Measurements from ENCODE around the gene GLYATL2.

DNA sequence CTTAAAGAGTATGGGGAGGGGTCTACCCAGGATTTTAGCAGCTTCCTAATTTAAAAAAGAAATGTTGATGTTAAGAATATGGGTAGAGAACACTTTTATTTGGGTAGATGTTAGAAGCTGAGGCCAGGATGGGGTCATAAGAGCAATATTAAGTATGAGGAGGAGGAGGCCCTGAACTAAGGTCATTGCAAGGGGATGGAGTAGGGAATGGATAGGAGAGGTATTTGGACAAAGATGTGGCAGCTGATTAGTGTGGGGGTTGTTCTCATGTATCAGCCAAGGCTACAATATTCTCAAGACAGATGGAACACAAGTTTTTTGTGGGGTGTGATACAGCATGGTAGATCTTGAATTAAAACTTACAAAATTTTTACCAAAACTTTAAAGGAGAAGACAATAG, 35.7 kb upstream of the GLYATL2 start:
- TF ChIP-seq GABPA (IDR thresholded peaks at IDR 0.05; ENCODE audit: borderline replicate concordance, insufficient read depth, low read length) = no peak
- no peak for TF ChIP-seq RFX5 (IDR thresholded peaks at IDR 0.05; ENCODE audit: borderline replicate concordance, low read depth, low read length)
- TF ChIP-seq, protein P1, sequence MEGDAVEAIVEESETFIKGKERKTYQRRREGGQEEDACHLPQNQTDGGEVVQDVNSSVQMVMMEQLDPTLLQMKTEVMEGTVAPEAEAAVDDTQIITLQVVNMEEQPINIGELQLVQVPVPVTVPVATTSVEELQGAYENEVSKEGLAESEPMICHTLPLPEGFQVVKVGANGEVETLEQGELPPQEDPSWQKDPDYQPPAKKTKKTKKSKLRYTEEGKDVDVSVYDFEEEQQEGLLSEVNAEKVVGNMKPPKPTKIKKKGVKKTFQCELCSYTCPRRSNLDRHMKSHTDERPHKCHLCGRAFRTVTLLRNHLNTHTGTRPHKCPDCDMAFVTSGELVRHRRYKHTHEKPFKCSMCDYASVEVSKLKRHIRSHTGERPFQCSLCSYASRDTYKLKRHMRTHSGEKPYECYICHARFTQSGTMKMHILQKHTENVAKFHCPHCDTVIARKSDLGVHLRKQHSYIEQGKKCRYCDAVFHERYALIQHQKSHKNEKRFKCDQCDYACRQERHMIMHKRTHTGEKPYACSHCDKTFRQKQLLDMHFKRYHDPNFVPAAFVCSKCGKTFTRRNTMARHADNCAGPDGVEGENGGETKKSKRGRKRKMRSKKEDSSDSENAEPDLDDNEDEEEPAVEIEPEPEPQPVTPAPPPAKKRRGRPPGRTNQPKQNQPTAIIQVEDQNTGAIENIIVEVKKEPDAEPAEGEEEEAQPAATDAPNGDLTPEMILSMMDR (IDR thresholded peaks at IDR 0.05; ENCODE audit: control extremely low read depth in 1 of 3, insufficient read depth in 1 of 3, low read depth in 1 of 3, low read length in 3 of 3) = no peak
